Retinal pigment epithelial cell (primary cell): ENCODE measurements around the gene PAK4.
"Not testable (repeated sequence)": the region's sequence is repeated elsewhere in the genome, so short reads cannot be mapped to it uniquely, and the experiment has no call there.

Experiments
- DNase-seq: peaks from one replicate; pipeline ENCODE4 v3.0.0-alpha.2; 2010; ENCODE audit warnings: low read depth
- H3K4me3 ChIP-seq: 2 replicates; pipeline ENCODE4 v1.5.1; 2011; ENCODE audit warnings: mild to moderate bottlenecking, low read length, control low read depth, moderate library complexity
- TF ChIP-seq, protein P1 (sequence below): conservative IDR thresholded peaks from 2 replicates; pipeline ENCODE4 v1.5.1; 2011; ENCODE audit warnings: low read depth, low read length, control low read depth, inconsistent platforms

PAK4 gene

DNA sequence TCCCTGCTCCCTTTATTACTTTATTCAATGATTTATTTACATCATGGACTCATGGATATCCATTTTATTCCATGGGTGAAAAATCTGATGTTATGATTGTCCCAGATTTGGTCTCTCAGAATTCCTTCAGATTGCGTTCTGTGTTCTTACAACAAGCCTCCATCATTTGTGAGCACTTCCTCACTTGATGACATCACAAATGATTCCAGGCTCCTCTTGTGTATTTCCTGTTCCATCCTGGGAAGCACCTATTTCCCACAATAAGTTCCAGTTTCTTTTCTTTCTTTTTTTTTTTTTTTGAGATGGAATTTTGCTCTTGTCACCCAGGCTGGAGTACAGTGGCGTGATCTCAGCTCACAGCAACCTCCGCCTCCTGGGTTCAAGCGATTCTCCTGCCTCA lies 34.7 kb upstream of the PAK4 start:
- TF ChIP-seq, protein P1, sequence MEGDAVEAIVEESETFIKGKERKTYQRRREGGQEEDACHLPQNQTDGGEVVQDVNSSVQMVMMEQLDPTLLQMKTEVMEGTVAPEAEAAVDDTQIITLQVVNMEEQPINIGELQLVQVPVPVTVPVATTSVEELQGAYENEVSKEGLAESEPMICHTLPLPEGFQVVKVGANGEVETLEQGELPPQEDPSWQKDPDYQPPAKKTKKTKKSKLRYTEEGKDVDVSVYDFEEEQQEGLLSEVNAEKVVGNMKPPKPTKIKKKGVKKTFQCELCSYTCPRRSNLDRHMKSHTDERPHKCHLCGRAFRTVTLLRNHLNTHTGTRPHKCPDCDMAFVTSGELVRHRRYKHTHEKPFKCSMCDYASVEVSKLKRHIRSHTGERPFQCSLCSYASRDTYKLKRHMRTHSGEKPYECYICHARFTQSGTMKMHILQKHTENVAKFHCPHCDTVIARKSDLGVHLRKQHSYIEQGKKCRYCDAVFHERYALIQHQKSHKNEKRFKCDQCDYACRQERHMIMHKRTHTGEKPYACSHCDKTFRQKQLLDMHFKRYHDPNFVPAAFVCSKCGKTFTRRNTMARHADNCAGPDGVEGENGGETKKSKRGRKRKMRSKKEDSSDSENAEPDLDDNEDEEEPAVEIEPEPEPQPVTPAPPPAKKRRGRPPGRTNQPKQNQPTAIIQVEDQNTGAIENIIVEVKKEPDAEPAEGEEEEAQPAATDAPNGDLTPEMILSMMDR = no peak
- no peak overlapping the region for H3K4me3 ChIP-seq
- no peak for DNase-seq

DNA sequence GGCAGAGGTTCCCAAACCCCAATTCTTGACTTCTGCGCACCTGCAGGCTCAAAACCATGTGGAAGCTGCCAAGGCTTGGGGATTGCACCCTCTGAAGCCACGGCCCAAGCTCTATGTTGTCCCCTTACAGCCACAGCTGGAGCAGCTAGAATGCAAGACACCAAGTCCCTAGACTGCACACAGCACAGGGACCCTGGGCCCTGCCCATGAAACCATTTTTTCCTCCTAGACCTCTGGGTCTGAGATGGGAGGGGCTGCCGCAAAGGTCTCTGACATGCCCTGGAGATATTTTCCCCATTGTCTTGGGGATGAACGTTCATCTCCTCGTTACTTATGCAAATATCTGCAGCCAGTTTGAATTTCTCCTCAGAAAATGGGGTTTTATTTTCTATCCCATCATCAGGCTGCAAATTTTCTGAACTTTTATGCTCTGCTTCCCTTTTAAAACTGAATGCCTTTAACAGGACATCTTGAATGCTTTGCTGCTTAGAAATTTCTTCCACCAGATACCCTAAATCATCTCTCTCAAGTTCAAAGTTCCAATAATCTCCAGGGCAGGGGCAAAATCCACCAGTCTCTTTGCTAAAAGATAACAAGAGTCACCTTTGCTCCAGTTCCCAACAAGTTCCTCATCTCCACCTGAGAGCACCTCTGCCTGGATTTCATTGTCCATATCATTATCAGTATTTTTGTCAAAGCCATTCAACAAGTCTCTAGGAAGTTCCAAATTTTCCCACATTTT lies 29.6 kb upstream of the PAK4 start:
- not testable (repeated sequence) for DNase-seq, H3K4me3 ChIP-seq

DNA sequence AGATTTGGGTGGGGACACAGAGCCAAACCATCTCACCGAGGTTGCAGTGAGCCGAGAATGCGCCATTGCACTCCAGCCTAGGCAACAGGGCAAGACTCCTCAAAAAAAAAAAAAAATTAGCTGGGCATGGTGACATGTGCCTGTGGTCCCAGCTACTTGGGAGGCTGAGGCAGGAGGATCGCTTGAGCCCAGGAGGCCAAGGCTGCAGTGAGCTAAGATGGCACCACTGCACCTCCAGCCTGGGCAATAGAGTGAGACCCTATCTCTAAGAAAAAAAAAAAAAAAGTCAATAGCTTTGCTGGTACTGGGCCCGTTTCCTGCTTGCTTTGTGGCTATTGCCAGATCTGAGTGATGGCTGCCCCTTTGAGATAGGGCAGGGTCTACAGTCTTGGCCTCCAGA lies 28.3 kb upstream of the PAK4 start:
- TF ChIP-seq, protein P1 = no peak
- DNase-seq = no peak
- no peak overlapping the region for H3K4me3 ChIP-seq

DNA sequence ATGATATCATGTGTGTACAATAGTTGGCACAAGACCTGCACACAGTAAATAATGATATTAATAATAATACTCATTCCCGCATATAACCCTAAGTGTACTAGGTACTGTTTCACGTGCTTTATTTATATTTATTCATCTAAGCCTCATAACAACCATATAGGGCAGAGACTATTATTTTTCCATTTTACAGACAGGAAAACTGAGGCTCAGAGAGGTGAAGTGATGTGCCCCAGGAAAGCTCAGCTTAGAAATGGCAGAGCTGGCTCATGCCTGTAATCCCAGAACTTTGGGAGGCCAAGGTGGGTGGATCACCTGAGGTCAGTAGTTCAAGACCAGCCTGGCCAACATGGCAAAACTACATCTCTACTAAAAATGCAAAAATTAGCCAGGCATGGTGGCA lies 27.9 kb upstream of the PAK4 start:
- TF ChIP-seq, protein P1 = no peak
- H3K4me3 ChIP-seq = no peak overlapping the region
- no peak for DNase-seq

DNA sequence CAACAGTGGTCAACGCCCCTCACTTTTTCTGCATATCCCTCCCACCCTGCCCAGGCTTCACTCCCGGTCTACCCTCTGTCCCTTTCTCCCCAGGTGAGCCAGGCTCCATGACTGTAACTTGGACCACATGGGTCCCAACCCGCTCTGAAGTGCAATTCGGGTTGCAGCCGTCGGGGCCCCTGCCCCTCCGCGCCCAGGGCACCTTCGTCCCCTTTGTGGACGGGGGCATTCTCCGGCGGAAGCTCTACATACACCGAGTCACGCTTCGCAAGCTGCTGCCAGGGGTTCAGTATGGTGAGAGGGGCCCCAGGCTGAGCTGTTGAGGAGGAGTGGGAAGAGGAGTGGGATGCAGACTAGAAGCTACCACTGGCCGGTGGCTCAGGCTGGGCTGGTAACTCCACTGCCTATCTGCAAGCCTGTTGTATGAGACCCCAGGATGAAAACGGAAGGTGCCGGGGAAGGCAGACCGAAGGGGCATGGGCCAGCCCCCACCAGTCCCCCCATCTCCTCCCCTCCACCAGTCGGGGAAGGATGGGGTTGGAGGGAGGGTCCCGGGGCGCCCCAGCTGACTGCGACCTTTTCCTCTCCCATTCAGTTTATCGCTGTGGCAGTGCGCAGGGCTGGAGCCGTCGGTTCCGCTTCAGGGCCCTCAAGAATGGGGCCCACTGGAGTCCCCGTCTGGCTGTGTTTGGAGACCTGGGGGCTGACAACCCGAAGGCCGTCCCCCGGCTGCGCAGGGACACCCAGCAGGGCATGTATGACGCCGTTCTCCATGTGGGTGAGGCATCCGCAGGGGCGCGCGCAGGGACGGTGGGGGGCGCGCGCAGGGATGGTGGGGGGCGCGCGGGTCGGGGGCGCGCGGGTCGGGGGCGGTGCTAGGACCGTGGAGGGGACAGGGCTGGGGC lies 27.0 kb upstream of the PAK4 start:
- TF ChIP-seq, protein P1 = no peak
- no peak overlapping the region for H3K4me3 ChIP-seq
- DNase-seq = no peak

DNA sequence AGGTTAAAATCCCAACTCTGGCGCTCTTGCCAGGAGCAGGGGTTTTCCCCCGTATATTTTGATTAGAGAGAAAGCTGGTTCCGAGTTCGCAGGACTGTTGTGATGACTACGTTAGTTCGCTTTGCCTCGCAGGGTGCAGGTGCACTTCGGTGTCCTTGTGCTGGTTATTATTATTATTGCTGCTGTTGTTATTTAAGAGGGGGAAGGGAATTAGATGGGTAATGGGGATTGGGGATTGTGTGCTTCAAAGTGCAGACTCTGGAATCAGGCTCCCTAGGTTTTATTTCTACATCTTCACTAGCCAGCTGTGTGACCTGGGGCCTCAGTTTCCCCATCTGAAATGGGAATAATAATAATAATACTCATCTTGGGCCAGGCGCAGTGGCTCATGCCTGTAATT lies 26.2 kb upstream of the PAK4 start:
- no peak for DNase-seq
- TF ChIP-seq, protein P1 = no peak
- H3K4me3 ChIP-seq = no peak overlapping the region

DNA sequence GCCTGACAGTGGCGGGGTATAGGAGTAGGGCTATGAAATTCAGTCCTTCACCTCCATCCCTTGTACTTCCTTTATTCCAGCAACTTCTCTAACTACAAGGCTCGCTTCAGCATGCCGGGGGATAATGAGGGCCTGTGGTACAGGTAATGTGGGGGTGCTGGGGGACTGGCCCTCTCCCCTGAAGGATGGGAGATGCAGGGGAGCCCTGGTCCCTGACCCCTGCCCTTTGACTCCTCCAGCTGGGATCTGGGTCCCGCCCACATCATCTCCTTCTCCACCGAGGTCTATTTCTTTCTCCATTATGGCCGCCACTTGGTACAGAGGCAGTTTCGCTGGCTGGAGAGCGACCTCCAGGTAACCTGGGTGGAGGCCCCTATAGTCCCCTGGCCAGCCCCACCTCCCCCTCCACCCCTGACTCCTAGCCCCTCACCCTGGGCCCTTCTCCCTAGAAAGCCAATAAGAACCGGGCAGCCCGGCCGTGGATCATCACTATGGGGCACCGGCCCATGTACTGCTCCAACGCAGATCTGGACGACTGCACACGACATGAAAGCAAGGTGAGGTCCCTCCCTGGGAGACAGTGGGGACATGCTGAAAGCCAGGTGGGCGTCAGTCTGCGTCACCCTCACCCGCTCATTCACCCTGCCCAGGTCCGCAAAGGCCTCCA lies 25.0 kb upstream of the PAK4 start:
- TF ChIP-seq, protein P1 = no peak
- no peak overlapping the region for H3K4me3 ChIP-seq
- no peak for DNase-seq
